ENCODE measurements around the gene PARVB.

Gene PARVB

DNA sequence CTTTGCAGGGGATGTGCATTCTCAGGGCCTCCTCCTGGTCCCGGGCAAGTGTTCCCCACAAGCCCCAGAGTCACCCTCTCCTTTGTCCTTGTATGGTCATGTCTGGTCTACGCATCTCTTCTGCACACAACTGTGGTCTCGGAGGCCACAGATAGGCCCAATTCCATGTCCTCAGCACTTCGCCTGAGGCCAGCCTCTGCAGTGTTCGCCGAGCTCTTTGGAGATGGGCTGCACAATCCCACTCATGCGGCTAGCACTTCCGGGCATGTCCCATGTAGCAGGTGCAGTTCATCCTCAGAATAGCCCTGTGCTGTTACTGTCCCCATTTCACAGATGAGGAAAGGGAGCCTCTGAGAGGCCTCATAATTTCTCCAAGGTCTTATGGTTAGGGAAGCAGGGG lies 164.2 kb downstream of the PARVB start:
- no peak for DNase-seq

GRCh38 chr22:44188986-44189630 lies 165.0 kb downstream of the PARVB start:
- no peak for DNase-seq

- DNase-seq: no peak
Measured at GRCh38 chr22:44190381-44190976, 166.4 kb downstream of the PARVB start.

GRCh38 chr22:44191036-44191454 lies 166.9 kb downstream of the PARVB start:
- DNase-seq: no peak

GRCh38 chr22:44192098-44192815 lies 168.2 kb downstream of the PARVB start:
- no peak for DNase-seq

DNA sequence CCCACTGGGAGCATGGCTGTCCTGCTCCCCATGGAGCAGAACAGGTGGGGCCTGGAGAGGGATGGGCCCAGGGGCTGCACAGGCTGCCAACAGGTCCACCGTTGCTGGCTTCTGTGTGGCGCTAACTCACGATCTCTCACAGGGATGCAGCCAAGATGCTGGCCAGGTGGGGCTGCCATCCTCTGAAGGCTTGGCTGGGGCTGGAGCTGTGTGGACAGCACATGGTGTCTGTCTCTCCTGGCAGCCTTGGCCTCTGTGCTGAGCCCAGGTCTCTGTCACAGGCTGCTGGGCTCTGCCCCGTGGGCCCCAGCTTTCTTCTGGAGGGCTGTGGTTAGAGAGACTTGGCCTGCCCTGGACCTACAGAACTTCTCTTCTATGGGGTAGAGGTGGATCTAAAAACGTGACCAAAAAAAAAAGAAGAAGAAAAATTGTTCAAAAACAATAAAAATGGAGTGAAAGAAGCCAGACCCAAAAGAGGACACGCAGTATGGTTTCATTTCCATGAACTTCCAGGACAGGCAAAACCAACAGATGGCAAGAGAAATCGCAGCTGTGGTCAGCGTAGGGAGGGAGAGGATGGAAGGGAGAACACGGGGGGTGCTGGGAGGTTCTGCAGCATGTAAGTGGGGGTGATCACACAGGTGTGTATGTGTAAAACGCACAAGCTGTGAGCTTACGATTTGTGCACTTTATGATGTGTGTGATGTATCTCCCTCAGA lies 168.9 kb downstream of the PARVB start:
- no peak for DNase-seq

GRCh38 chr22:44193535-44193891 lies 169.4 kb downstream of the PARVB start:
- no peak for DNase-seq

GRCh38 chr22:44194569-44194968 lies 170.5 kb downstream of the PARVB start:
- no peak for DNase-seq

- DNase-seq: no peak
Measured at GRCh38 chr22:44195189-44195871, 171.2 kb downstream of the PARVB start.

- no peak for DNase-seq
Measured at GRCh38 chr22:44196241-44196640, 172.1 kb downstream of the PARVB start.

GRCh38 chr22:44196731-44197131 lies 172.6 kb downstream of the PARVB start:
- DNase-seq: no peak

GRCh38 chr22:44197271-44197670 lies 173.2 kb downstream of the PARVB start:
- DNase-seq: no peak

GRCh38 chr22:44199164-44199563 lies 175.1 kb downstream of the PARVB start:
- no peak for DNase-seq

- no peak for DNase-seq
Measured at GRCh38 chr22:44199866-44200265, 175.8 kb downstream of the PARVB start.

GRCh38 chr22:44200451-44200850 lies 176.3 kb downstream of the PARVB start:
- DNase-seq: no peak

GRCh38 chr22:44200855-44201550 lies 176.9 kb downstream of the PARVB start:
- DNase-seq: no peak

- DNase-seq: no peak
Measured at GRCh38 chr22:44201665-44202064, 177.6 kb downstream of the PARVB start.

GRCh38 chr22:44202261-44202789 lies 178.2 kb downstream of the PARVB start:
- DNase-seq: no peak

- no peak for DNase-seq
Measured at GRCh38 chr22:44203203-44203602, 179.1 kb downstream of the PARVB start.

DNA sequence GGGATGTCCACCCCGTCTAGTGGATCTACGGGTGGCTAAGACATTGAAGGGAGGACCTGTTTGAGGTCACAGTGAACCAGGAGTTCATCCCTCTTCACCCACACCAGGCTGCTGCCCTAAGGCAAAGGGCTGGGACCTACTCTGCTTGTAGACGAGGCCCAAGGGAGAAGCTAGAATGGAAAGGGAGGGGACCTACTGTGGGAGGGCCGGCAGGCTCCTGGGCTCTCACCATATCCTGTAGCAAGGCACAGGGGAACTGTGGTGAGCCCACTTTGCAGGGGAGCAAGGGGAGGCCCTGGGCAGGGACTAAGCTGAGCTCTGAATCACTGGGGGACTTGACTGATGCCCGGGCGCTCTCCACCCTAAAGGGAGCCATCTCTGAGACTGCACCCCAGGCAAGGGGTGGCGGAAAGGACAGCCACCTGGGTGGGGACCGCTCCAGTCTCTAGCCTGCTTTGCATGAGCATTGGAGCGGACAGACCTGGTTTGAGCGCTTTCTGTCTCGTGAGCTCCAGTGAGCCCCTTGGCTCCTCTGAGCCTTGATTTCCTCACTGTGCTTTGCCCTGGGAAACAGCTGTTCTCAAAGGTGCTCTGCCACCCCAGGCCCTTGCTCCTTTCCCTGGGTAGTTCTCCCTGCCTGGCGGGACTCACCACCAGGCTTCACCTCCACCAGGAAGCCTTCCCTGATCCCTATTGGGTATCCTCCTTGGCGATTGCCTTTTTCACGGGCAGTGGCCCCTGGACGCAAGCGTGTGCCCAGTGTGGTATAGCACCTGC lies 180.8 kb downstream of the PARVB start:
- DNase-seq: no peak

Data from NCI-H345 (cell line).